Metanephros (tissue), 2 donors: ENCODE measurements around the gene HLA-DMB. TPM values are rescaled to one million over a fixed set of nuclear protein-coding genes. Genes with fewer than 3 reads are reported as not detected.

Experiments used
- small RNA-seq: library from RNA; depleted of rRNA; stranded (forward); fragments of <200 nt; gene quantifications from one replicate; pipeline ENCODE3, GENCODE V24; 2014; ENCODE audit warnings: low replicate concordance
- total RNA-seq: library from RNA; depleted of rRNA; stranded (reverse); fragments of >200 nt; gene quantifications from one replicate; pipeline ENCODE4 v1.2.3, GENCODE V29; 2014

Gene HLA-DMB
- total RNA-seq: 60.2 TPM

GRCh38 chr6:32940656-32941213, at the start of gene HLA-DMB:
TSS of gene HLA-DMB (minus strand) at chr6:32941028. CDS start at chr6:32940807, 221 bp downstream.

GRCh38 chr6:32968093-32968866, 27.5 kb upstream of the HLA-DMB start, which contains the start of gene BRD2:
TSS of gene BRD2 (plus strand) at chr6:32968594. CDS start at chr6:32972899, 4,305 bp downstream.

GRCh38 chr6:32952817-32953739, 12.2 kb upstream of the HLA-DMB start, which contains the start of gene HLA-DMA:
TSS of gene HLA-DMA (minus strand) at chr6:32953097. CDS start at chr6:32953036, 61 bp downstream.

Small RNAs within 50 kb of the gene (small RNA-seq; reads per million reads assigned to genes)
- not detected for gene HLA-Z

Other genes starting within 250 kb of the HLA-DMB start
- 1.3 TPM for gene HLA-DQA2, start 199.6 kb downstream of the HLA-DMB start, total RNA-seq
- not detected for gene HLA-DQB2, start 177.5 kb downstream of the HLA-DMB start, total RNA-seq
- gene HLA-DOB, start 124.0 kb downstream of the HLA-DMB start, total RNA-seq: 0.88 TPM
- 36.3 TPM for gene TAP2, start 102.3 kb downstream of the HLA-DMB start, total RNA-seq
- gene PSMB8, start 97.0 kb downstream of the HLA-DMB start, total RNA-seq: 23.8 TPM
- gene TAP1, start 87.3 kb downstream of the HLA-DMB start, total RNA-seq: 22.2 TPM
- 11.2 TPM for gene PSMB9, start 86.8 kb downstream of the HLA-DMB start, total RNA-seq
- 19.7 TPM for gene HLA-DMA, start 12.1 kb upstream of the HLA-DMB start, total RNA-seq
- gene BRD2, start 27.6 kb upstream of the HLA-DMB start, total RNA-seq: 122 TPM
- 11.0 TPM for gene HLA-DOA, start 68.6 kb upstream of the HLA-DMB start, total RNA-seq
- gene HLA-DPA1, start 132.6 kb upstream of the HLA-DMB start, total RNA-seq: 36.2 TPM
- gene HLA-DPB1, start 135.0 kb upstream of the HLA-DMB start, total RNA-seq: 26.6 TPM